B cell (primary cell): ENCODE results near the gene RNF112. TPM values are rescaled to one million over a fixed set of nuclear protein-coding genes. Genes with fewer than 3 reads are reported as not detected.

Experiments
- ATAC-seq: fragments of 200-7000 bp; cut with Tn5 transposase; one replicate; pipeline ENCODE4 v1.10.0; 2021; ENCODE audit warnings: low read depth, mild to moderate bottlenecking, moderate number of reproducible peaks, moderate library complexity
- CTCF ChIA-PET: fragments of 350-600 bp; sonication (Branson Sonifier 250); formaldehyde crosslinking; loops from one replicate; lab custom pipeline; 2021; ENCODE audit warnings: antibody characterized with exemption, inconsistent platforms; lab: Charles Lee
- POLR2A ChIA-PET: fragments of 350-600 bp; sonication (Branson Sonifier 250); formaldehyde crosslinking; loops from one replicate; lab custom pipeline; 2021; ENCODE audit warnings: antibody characterized with exemption; lab: Charles Lee
- DNase-seq: peaks from one replicate; pipeline ENCODE4 v3.0.0; 2013
- H2AFZ ChIP-seq: 2 replicates; pipeline ENCODE4 v1.6.1; 2012; ENCODE audit warnings: mild to moderate bottlenecking, low read depth, low read length; ENCODE audit not compliant: insufficient read depth, poor library complexity, severe bottlenecking
- H3K27ac ChIP-seq, 2 donors: 1 replicate in 1 of 2; 2 replicates in 1 of 2; pipeline ENCODE4 v1.5.1; 2012 to 2013; ENCODE audit warnings: low read length in 2 of 2, mild to moderate bottlenecking in 2 of 2, moderate library complexity in 1 of 2
- H3K27me3 ChIP-seq, 4 experiments: fragments of 200-600 bp in 1 of 4; sonication (generic) in 1 of 4; replicated peaks in 1 of 4; 1 replicate in 2 of 4; 2 replicates in 2 of 4; pipeline versions ENCODE4 v1.6.1 to v1.7.0; 2013 to 2016; ENCODE audit warnings: low read length in 3 of 4, mild to moderate bottlenecking in 2 of 4, mixed read lengths in 1 of 4, moderate library complexity in 1 of 4; ENCODE audit not compliant: insufficient read depth in 4 of 4, control insufficient read depth in 3 of 4; ENCODE audit errors: control extremely low read depth in 1 of 4
- H3K36me3 ChIP-seq, 2 experiments: replicated peaks in 1 of 2; 1 replicate in 1 of 2; 2 replicates in 1 of 2; pipeline versions ENCODE4 v1.6.1 to v1.7.1; 2013; ENCODE audit warnings: low read length in 1 of 2; ENCODE audit not compliant: insufficient read depth in 2 of 2, control insufficient read depth in 1 of 2; ENCODE audit errors: control extremely low read depth in 1 of 2, extremely low read depth in 1 of 2
- H3K4me1 ChIP-seq, 2 donors: fragments of 200-600 bp in 1 of 2; sonication (generic) in 1 of 2; 1 replicate in 1 of 2; 2 replicates in 1 of 2; pipeline versions ENCODE4 v1.5.1 to v1.6.1; 2013 to 2017; ENCODE audit warnings: low read length in 2 of 2; ENCODE audit not compliant: control insufficient read depth in 2 of 2, insufficient read depth in 2 of 2
- H3K4me2 ChIP-seq: replicated peaks from 2 replicates; pipeline ENCODE3; 2012; ENCODE audit warnings: mild to moderate bottlenecking, low read depth, low read length; ENCODE audit not compliant: poor library complexity, severe bottlenecking
- H3K4me3 ChIP-seq, 5 experiments: fragments of 200-600 bp in 1 of 5; sonication (generic) in 1 of 5; 1 replicate in 3 of 5; 2 replicates in 2 of 5; pipeline versions ENCODE4 v1.5.1 to v1.7.0; 2011 to 2016; ENCODE audit warnings: low read length in 4 of 5, mild to moderate bottlenecking in 4 of 5, low read depth in 2 of 5, control low read depth in 1 of 5, moderate library complexity in 1 of 5; ENCODE audit not compliant: insufficient read depth in 1 of 5; ENCODE audit errors: control extremely low read depth in 1 of 5, extremely low read depth in 1 of 5
- H3K79me2 ChIP-seq: fragments of 200-600 bp; sonication (generic); one replicate; pipeline ENCODE4 v1.6.0; 2016; ENCODE audit warnings: low read length; ENCODE audit not compliant: control insufficient read depth, insufficient read depth
- H3K9ac ChIP-seq: fragments of 200-600 bp; sonication (generic); 2 replicates; pipeline ENCODE4 v1.6.1; 2017; ENCODE audit warnings: mild to moderate bottlenecking, low read length, moderate library complexity
- H3K9me3 ChIP-seq, 3 donors: one replicate each; pipeline versions ENCODE4 v1.6.1 to v1.7.1; 2013; ENCODE audit warnings: low read length in 2 of 3; ENCODE audit not compliant: control insufficient read depth in 2 of 3, insufficient read depth in 1 of 3; ENCODE audit errors: control extremely low read depth in 1 of 3
- H4K20me1 ChIP-seq: 2 replicates; pipeline ENCODE4 v1.6.0; 2012; ENCODE audit warnings: mild to moderate bottlenecking, low read length; ENCODE audit not compliant: insufficient read depth, control insufficient read depth, poor library complexity, severe bottlenecking
- H3K27ac Mint-ChIP-seq: one replicate; pipeline ENCODE4 v1.8.0; 2021; ENCODE audit warnings: mixed read lengths
- H3K27me3 Mint-ChIP-seq: one replicate; pipeline ENCODE4 v1.8.0; 2021; ENCODE audit warnings: mixed read lengths
- H3K4me1 Mint-ChIP-seq: one replicate; pipeline ENCODE4 v1.8.0; 2021; ENCODE audit warnings: mixed read lengths
- H3K4me3 Mint-ChIP-seq: one replicate; pipeline ENCODE4 v1.8.0; 2021; ENCODE audit warnings: mixed read lengths
- H3K9me3 Mint-ChIP-seq: one replicate; pipeline ENCODE4 v1.8.0; 2022; ENCODE audit warnings: mixed read lengths; ENCODE audit not compliant: insufficient read depth
- EZH2 ChIP-seq: IDR thresholded peaks from 2 replicates; pipeline ENCODE4 v1.6.1; 2012; ENCODE audit warnings: borderline replicate concordance, low read depth, mild to moderate bottlenecking, moderate library complexity, low read length; ENCODE audit not compliant: insufficient read depth, poor library complexity, severe bottlenecking
- WGBS: methylation state at CpG from one replicate; pipeline ENCODE4 v1.1.5; 2013; ENCODE audit warnings: missing lambda C conversion rate; ENCODE audit not compliant: insufficient coverage; 5-methylcytosine and 5-hydroxymethylcytosine counted together
- intact Hi-C: fragments of 100-400 bp; cut with micrococcal nuclease; formaldehyde crosslinking; loops from one replicate; pipeline ENCODE4 v1.10.0; 2022
- polyA plus RNA-seq: library from polyadenylated mRNA; depleted of rRNA; stranded (reverse); fragments of >200 nt; gene quantifications from 2 replicates; pipeline ENCODE4 v1.2.3, GENCODE V29; 2012
- total RNA-seq, 2 donors: library from RNA; stranded (reverse); fragments of 120-200 nt in 1 of 2; gene quantifications; 1 replicate in 1 of 2; 2 replicates in 1 of 2; pipeline versions ENCODE4 v1.2.3 to v1.2.4, GENCODE V29; 2013 to 2022
- TF ChIP-seq, protein P1 (sequence below): fragments of 200-600 bp; IDR thresholded peaks from one replicate; pipeline ENCODE4 v1.8.0; 2022; ENCODE audit warnings: antibody characterized with exemption, mild to moderate bottlenecking

The RNF112 gene
- total and polyA plus RNA-seq, 2 donors (not counting 1 experiment from before 2014, with no cell fraction given) = 0.30 to 0.62 TPM

- DNase-seq (no peak), ATAC-seq (no peak)
- H3K27ac Mint-ChIP-seq = no peak overlapping the region
- Histone ChIP-seq H3K4me1 (no peaks in the 10 kb centered on the region), H3K4me2 (no peak overlapping the region), H2AFZ (no peak overlapping the region), H3K27ac (no peak overlapping the region), H3K4me3 (no peak overlapping the region), H3K79me2 (no peaks in the 10 kb centered on the region), H3K9me3 (no peaks in the 10 kb centered on the region), H3K27me3 (peaks cover 0 to 7% (median 0%) of the 10 kb centered on the region in 4 experiments), H3K9ac (no peak overlapping the region), H3K36me3 (no peaks in the 10 kb centered on the region), H4K20me1 (no peaks in the 10 kb centered on the region)
- intact Hi-C loops = no loop called here
- no peak overlapping the region for H3K4me3 Mint-ChIP-seq
- 82% methylated on average over 5 of the region's 5 CpGs for WGBS
- no peaks in the 10 kb centered on the region for H3K9me3 Mint-ChIP-seq
- ChIA-PET CTCF (no interaction called here), POLR2A (no interaction called here)
- H3K4me1 Mint-ChIP-seq = peaks cover 5% of the 10 kb centered on the region
- TF ChIP-seq, protein P1, sequence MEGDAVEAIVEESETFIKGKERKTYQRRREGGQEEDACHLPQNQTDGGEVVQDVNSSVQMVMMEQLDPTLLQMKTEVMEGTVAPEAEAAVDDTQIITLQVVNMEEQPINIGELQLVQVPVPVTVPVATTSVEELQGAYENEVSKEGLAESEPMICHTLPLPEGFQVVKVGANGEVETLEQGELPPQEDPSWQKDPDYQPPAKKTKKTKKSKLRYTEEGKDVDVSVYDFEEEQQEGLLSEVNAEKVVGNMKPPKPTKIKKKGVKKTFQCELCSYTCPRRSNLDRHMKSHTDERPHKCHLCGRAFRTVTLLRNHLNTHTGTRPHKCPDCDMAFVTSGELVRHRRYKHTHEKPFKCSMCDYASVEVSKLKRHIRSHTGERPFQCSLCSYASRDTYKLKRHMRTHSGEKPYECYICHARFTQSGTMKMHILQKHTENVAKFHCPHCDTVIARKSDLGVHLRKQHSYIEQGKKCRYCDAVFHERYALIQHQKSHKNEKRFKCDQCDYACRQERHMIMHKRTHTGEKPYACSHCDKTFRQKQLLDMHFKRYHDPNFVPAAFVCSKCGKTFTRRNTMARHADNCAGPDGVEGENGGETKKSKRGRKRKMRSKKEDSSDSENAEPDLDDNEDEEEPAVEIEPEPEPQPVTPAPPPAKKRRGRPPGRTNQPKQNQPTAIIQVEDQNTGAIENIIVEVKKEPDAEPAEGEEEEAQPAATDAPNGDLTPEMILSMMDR = no peak
- no peak for TF ChIP-seq EZH2
- H3K27me3 Mint-ChIP-seq = peaks cover 11% of the 10 kb centered on the region
These were observed 2.7 kb downstream of the RNF112 start for GRCh38 chr17:19413761-19414160.

GRCh38 chr17:19414396-19415280, 3.6 kb downstream of the RNF112 start:
- Mint-ChIP-seq H3K9me3 (no peaks in the 10 kb centered on the region), H3K27me3 (peaks cover 11% of the 10 kb centered on the region), H3K4me1 (peaks cover 5% of the 10 kb centered on the region), H3K4me3 (no peak overlapping the region), H3K27ac (no peak overlapping the region)
- Histone ChIP-seq H2AFZ (no peak overlapping the region), H4K20me1 (no peaks in the 10 kb centered on the region), H3K4me2 (no peak overlapping the region), H3K27ac (no peak overlapping the region), H3K79me2 (no peaks in the 10 kb centered on the region), H3K9me3 (no peaks in the 10 kb centered on the region), H3K4me3 (no peak overlapping the region), H3K9ac (no peak overlapping the region), H3K27me3 (peaks cover 0 to 7% (median 0%) of the 10 kb centered on the region in 4 experiments), H3K4me1 (no peaks in the 10 kb centered on the region), H3K36me3 (no peaks in the 10 kb centered on the region)
- TF ChIP-seq, protein P1 = no peak
- no peak for TF ChIP-seq EZH2
- ATAC-seq = no peak
- 94% methylated on average over 26 of the region's 28 CpGs for whole genome bisulfite sequencing
- intact Hi-C loops = no loop called here
- ChIA-PET CTCF (no interaction called here), POLR2A (no interaction called here)
- DNase-seq = no peak
